HepG2 (cell line): ENCODE data around the gene MTSS2. TPM values are rescaled to one million over a fixed set of nuclear protein-coding genes. Genes with fewer than 3 reads are reported as not detected.
A peak's percentile ranks its signal among the peaks of the same experiment; 100 is the strongest.

ENCODE experiments used
- AHDC1 ChIP-seq: sonication (generic); formaldehyde crosslinking; IDR thresholded peaks from 2 replicates; pipeline ENCODE4 v1.5.1; 2020; ENCODE audit warnings: mild to moderate bottlenecking, missing genetic modification reagents, borderline replicate concordance
- BRCA1 ChIP-seq: sonication (generic); formaldehyde crosslinking; IDR thresholded peaks from 2 replicates; pipeline ENCODE4 v1.4.0; 2020; ENCODE audit warnings: missing genetic modification reagents
- DNMT3B ChIP-seq: conservative IDR thresholded peaks from 2 replicates; pipeline ENCODE4 v1.6.1; 2016; ENCODE audit warnings: missing biosample characterization, control low read depth
- GTF3A ChIP-seq: sonication (generic); formaldehyde crosslinking; conservative IDR thresholded peaks from 2 replicates; pipeline ENCODE4 v1.4.0; 2020; ENCODE audit warnings: mild to moderate bottlenecking, missing genetic modification reagents
- HMGA1 ChIP-seq: sonication (generic); formaldehyde crosslinking; conservative IDR thresholded peaks from 2 replicates; pipeline ENCODE4 v1.4.0; 2020; ENCODE audit warnings: missing genetic modification reagents
- NAIF1 ChIP-seq: sonication (generic); formaldehyde crosslinking; IDR thresholded peaks from 2 replicates; pipeline ENCODE4 v1.5.0; 2020; ENCODE audit warnings: mild to moderate bottlenecking, missing genetic modification reagents, borderline replicate concordance
- U2AF1 ChIP-seq: fragments of 200-400 bp; formaldehyde crosslinking; optimal IDR thresholded peaks from 2 replicates; pipeline ENCODE3; 2017; ENCODE audit warnings: mild to moderate bottlenecking, low read depth, low read length
- WIZ ChIP-seq: sonication (generic); formaldehyde crosslinking; IDR thresholded peaks from 2 replicates; pipeline ENCODE4 v1.5.1; 2020; ENCODE audit warnings: mild to moderate bottlenecking, missing genetic modification reagents
- ZNF350 ChIP-seq: sonication (generic); formaldehyde crosslinking; IDR thresholded peaks from 2 replicates; pipeline ENCODE4 v1.4.0; 2020; ENCODE audit warnings: mild to moderate bottlenecking, low read depth, missing genetic modification reagents, borderline replicate concordance
- ZNF567 ChIP-seq: sonication (generic); formaldehyde crosslinking; IDR thresholded peaks from 2 replicates; pipeline ENCODE4 v1.8.1; 2023; ENCODE audit warnings: mild to moderate bottlenecking, missing genetic modification reagents, borderline replicate concordance
- ZNF747 ChIP-seq: sonication (generic); formaldehyde crosslinking; IDR thresholded peaks from 2 replicates; pipeline ENCODE4 v1.8.1; 2023; ENCODE audit warnings: missing genetic modification reagents, mild to moderate bottlenecking, borderline replicate concordance
- polyA plus RNA-seq, 8 experiments: library from polyadenylated mRNA; depleted of rRNA in 3 of 8; stranded (reverse) in 7 of 8; unstranded in 1 of 8; fragments of >200 nt; fragmentation: Illumina TruSeq in 4 of 8; extraction: Trizol in 4 of 8; gene quantifications; 2 replicates each; pipeline versions ENCODE4 v1.2.1 to v1.2.3, GENCODE V29; 2011 to 2016; ENCODE audit warnings: low read depth in 4 of 8, missing spikeins in 1 of 8, mixed read lengths in 1 of 8; ENCODE audit not compliant: insufficient read depth in 1 of 8
- total RNA-seq, 5 experiments: library from RNA; depleted of rRNA; stranded (reverse); fragments of >200 nt; fragmentation: Illumina TruSeq; extraction: Trizol; gene quantifications; 2 replicates each; pipeline ENCODE4 v1.2.3, GENCODE V29; 2016; ENCODE audit warnings: low read depth in 1 of 5
- TF ChIP-seq, protein P1 (sequence below): sonication (generic); formaldehyde crosslinking; IDR thresholded peaks from 2 replicates; pipeline ENCODE4 v1.4.0; 2020; ENCODE audit warnings: mild to moderate bottlenecking, low read depth, missing genetic modification reagents
- TF ChIP-seq, protein P2 (sequence below), 2 experiments: sonication (generic) in 1 of 2; formaldehyde crosslinking in 1 of 2; IDR thresholded peaks; 2 replicates each; pipeline versions ENCODE4 v1.4.0 to v1.6.1; 2016 to 2020; ENCODE audit warnings: borderline replicate concordance in 1 of 2, low read depth in 1 of 2, mild to moderate bottlenecking in 1 of 2, missing genetic modification reagents in 1 of 2
- TF ChIP-seq, protein P3 (sequence below), 2 experiments: fragments of 450-650 bp in 1 of 2; sonication (generic) in 1 of 2; formaldehyde crosslinking; IDR thresholded peaks; 2 replicates each; pipeline versions ENCODE4 v1.5.0 to v1.8.0; 2020 to 2022; ENCODE audit warnings: mild to moderate bottlenecking in 1 of 2, missing genetic modification reagents in 1 of 2

The MTSS2 gene
- total and polyA plus RNA-seq, 2 of the 13 experiments (the other 11 are each of a cell fraction or from before 2014, with no cell fraction given): 132 to 242 TPM

GRCh38 chr16:70683146-70683944, 2.5 kb downstream of the MTSS2 start (continued):
- TF ChIP-seq DNMT3B (CRISPR knock-in tag) (no peak), U2AF1 (no peak), WIZ (CRISPR knock-in tag) (no peak), BRCA1 (CRISPR knock-in tag) (no peak), NAIF1 (CRISPR knock-in tag) (no peak), HMGA1 (no peak), ZNF747 (CRISPR knock-in tag) (no peak; the same call in 1 of the 2 replicates), GTF3A (CRISPR knock-in tag) (no peak), AHDC1 (CRISPR knock-in tag) (no peak), ZNF350 (CRISPR knock-in tag) (peak; percentile 67; the same call in 1 of the 2 replicates), ZNF567 (no peak)
- TF ChIP-seq, protein P1, sequence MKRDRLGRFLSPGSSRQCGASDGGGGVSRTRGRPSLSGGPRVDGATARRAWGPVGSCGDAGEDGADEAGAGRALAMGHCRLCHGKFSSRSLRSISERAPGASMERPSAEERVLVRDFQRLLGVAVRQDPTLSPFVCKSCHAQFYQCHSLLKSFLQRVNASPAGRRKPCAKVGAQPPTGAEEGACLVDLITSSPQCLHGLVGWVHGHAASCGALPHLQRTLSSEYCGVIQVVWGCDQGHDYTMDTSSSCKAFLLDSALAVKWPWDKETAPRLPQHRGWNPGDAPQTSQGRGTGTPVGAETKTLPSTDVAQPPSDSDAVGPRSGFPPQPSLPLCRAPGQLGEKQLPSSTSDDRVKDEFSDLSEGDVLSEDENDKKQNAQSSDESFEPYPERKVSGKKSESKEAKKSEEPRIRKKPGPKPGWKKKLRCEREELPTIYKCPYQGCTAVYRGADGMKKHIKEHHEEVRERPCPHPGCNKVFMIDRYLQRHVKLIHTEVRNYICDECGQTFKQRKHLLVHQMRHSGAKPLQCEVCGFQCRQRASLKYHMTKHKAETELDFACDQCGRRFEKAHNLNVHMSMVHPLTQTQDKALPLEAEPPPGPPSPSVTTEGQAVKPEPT (CRISPR knock-in tag): no peak; the same call in 1 of the 2 replicates
- TF ChIP-seq, protein P2, sequence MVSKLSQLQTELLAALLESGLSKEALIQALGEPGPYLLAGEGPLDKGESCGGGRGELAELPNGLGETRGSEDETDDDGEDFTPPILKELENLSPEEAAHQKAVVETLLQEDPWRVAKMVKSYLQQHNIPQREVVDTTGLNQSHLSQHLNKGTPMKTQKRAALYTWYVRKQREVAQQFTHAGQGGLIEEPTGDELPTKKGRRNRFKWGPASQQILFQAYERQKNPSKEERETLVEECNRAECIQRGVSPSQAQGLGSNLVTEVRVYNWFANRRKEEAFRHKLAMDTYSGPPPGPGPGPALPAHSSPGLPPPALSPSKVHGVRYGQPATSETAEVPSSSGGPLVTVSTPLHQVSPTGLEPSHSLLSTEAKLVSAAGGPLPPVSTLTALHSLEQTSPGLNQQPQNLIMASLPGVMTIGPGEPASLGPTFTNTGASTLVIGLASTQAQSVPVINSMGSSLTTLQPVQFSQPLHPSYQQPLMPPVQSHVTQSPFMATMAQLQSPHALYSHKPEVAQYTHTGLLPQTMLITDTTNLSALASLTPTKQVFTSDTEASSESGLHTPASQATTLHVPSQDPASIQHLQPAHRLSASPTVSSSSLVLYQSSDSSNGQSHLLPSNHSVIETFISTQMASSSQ (IDR thresholded peaks at IDR 0.05; ENCODE audit: low read depth): no peak
- TF ChIP-seq, protein P2 (CRISPR knock-in tag; IDR thresholded peaks at IDR 0.05; ENCODE audit: borderline replicate concordance): peak; percentile 13; the same call in 1 of the 2 replicates
- TF ChIP-seq, protein P3, sequence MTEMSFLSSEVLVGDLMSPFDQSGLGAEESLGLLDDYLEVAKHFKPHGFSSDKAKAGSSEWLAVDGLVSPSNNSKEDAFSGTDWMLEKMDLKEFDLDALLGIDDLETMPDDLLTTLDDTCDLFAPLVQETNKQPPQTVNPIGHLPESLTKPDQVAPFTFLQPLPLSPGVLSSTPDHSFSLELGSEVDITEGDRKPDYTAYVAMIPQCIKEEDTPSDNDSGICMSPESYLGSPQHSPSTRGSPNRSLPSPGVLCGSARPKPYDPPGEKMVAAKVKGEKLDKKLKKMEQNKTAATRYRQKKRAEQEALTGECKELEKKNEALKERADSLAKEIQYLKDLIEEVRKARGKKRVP (CRISPR knock-in tag; IDR thresholded peaks at IDR 0.05): no peak
